ENCODE measurements around the gene NOS1AP.

The NOS1AP gene

DNA sequence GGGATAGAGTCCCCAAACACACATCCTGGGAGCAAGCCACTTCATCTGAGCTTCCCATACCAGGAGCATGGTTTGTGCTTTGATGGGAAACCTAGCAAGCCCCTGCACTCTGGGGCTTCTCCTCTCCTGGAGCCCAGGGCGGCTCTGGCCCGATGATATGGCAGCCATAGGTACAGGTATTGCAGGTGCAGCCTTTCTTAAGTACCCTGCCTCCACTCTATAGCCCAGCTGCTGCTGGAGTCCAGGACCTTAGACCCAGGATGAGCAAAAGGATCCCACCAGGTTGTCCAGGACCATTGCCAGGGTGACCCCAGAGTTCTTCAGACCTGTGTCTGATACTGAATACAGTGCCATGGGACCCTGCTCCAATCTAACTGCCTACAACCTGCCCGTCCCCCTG is 316.2 kb downstream of the NOS1AP start:
- no peak for DNase-seq (ENCODE audit: low read depth in 2 of 2)

DNA sequence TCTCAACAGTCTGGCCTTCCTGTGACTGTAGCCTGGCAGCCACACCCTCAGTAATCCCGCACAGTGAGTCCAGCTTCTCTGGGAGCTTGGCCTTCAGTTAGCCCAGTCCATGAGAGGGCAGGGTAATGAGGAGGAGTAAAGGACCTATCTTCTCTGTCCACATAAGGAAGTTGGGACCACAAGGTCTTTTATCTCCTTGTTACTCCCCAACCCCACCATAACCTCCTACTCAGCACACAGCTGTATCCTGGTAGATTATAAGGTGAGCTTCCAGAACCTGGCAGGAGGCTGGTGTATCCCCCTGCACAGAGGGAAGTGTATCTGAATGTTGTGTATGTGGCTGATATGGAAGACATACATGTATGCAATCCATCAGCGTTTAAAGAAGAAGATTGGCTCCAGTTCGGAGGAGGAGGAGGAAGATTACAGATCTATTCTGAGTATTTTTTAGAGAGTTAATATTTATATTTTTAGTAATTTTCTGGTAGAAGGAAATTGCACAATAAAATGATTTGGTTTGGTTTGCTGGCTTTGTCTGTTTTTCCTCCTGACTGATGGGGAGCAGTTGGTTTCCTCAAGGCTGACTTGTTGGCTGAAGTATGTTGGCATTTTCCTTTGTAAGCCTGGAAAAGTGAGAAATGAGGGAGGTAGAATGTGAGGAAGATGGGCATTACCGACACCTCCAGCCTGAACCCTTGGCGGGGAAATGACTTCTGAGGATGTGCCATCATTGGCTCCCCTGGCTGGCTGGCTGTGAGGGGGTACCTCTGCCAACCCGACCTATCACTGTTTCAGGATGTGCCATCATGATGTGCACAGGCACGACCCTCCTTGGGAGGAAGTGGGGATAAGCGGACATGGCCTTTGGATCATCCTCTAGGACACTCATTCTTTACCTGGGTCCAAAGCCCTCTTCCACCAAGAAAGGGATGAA is 317.1 kb downstream of the NOS1AP start:
- no peak for DNase-seq (ENCODE audit: low read depth in 2 of 2)

DNA sequence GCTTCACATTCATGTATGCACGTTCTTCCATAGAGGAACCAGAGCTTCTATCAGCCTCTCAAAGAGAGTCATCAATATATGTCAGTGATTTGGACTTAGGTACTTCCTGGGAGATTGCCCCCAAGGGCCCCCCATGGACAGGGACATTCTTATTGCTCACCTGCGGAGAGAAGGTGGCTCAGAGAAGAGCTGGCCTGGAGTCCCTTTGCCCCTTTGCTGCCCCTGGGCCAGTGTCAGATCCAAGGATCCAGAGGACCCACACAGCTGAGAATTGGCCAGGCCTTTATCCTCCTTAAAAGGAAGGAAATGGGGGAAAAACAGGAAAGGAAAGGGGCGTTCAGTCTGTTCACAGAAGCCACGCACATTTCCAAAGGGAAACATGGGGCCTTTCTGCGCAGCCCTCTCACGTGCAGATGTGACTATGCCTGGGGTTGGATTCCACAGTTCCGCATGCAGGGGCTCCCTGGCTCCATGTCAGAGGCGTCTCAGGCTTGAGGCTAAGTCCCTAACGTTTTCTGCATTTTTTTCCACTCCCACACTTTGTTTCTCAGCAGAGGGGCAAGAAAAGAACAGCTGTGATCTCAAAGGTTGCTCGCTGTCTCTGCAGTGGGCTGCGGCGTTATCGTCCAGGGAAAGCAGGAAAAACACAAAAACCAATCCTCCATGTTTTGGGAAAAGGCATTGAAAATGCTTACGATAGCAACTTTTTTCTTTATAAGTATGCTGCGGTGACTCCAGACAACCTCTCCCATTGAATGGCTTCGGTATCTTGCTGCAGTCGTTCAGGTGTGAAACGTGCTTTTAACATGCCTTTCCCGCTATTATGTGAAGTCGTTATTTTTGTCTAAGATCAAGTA is 318.0 kb downstream of the NOS1AP start:
- no peak for DNase-seq (ENCODE audit: low read depth in 2 of 2)

DNA sequence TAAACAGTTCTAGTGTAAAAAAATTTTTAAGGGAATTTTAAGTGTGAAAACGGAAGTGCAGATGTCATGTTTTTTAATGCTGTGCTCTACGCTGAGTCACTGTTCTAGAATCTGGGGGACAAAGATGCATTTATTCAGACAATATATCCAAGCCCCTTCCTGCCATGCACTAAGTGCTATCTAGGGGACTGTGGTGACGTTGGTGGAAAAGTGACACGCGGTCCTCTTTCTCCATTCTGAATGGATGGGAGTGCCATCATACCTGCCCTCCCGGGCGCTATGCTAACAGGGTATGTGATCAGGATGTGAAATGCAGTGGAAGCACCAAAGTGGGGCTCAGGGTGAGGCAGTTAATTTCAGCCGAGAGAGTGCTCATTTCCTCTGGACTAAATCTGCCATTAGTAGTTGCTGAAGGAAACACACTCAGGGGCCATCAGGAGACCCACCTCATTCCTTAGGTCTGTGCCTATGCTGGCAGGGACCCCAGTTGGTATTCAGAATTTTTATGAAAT is 318.6 kb downstream of the NOS1AP start:
- no peak for DNase-seq (ENCODE audit: low read depth in 2 of 2)

DNA sequence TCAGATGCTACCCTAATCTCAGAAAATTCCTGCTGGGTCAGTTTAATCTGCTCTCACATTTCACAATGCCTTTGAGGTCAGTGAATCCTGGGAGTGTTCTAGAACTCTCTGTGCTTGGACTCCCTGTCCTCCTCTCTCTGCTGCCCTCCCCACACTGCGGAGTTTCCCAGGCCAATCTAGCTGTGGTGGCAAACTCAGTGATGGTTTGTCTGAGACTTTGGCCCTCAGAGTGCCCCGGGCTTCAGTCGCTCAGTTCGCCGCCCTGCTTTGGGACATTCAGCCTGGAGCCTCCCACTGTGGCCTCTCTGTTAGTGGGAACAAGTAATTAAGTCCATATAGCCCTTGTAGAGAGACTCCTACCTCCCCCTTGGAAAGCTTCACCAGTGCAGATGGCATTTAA is 319.1 kb downstream of the NOS1AP start:
- no peak for DNase-seq (ENCODE audit: low read depth in 2 of 2)

DNA sequence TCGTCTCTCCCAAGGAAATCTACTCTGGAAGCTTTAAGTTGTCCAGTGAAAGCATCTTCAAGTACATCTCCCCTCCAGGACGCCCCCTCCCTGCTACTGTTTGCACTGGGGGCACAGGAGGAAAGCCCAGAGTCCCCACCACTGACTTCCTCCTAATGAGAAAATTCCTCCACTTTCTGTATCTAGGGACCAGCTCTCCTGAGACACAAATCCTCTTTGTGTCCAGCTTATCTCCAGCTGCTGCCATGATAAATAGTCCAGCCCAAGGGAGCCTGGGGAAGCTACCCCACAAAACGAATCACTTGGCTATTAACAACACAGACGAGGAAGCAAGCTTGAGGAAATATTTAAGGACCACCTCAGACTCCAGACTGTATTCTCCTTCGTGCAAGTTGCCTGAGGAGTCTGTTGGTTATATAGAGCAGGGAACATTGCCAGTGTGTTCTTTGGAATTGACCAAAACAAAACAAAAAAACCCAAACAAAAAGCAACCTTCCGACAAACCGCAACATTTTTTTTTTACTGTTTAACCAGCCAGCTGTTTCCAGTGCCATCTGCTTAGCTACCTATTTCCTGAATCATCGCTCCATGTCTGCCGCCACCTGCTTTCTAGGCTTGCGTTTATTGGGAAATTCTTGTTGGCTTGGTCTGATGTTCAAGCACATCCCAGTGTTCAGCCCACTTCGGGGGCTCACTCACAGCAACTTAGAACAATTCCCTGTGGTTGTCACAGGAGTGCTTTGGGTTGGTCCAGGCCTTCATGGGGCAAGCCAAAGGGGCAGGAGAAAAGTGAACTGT is 319.7 kb downstream of the NOS1AP start:
- no peak for DNase-seq (ENCODE audit: low read depth in 2 of 2)

DNA sequence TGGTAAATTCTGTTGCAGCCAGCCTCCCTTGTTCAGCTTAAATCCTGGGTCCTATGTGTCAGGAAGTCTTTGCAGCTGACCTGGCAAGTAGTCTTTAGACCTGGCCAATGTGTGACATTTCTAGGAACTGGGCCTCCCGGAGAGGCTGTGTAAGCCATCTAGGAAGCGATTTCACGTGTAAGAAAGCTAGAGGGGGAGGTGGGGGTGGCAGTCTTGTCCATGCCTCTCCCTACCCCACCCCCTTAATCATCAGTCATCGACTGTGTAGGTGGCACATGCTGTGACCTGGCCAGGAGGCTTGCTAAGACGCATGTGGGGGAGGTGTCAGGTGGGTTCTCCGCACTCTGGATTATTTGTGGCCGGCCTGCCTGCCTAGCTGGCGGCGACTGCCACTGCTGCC is 320.5 kb downstream of the NOS1AP start:
- no peak for DNase-seq (ENCODE audit: low read depth in 2 of 2)

DNA sequence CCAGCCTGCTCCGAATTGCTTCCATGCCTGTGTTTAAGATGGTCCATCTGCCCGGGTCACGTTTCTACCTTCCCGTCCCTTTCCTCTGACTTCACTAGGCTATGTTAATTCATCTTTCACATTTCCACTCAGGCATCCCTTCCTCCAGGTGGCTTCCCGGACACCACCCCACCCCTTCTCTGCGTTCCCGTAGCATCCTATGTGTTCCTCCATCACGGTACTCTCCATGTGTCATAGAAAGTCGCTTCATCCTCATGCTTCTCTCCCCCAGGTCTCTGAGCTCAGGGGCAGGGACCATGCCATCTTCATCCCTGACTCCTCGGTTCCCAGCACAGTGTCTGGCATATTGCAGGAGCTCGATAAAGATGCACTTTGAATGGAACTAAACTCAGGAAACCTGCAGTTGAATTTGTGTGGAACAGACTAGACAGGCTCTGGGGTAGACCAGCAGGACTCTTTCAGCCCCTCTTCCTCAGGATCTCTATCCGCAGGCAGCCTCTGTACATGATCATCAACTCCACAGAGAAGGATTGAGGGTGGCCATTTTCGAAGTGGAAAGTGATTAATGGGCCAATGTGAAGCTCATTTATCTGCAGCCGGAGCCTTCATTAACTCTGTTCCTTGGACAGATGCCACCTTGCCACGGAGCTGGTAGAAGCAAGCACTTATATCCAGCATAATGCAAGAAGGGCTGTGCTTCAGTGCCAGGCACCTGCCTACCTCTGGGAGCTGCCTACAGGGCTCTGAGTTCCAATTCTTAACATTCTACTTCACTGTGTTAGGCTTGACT is 321.1 kb downstream of the NOS1AP start:
- no peak for DNase-seq (ENCODE audit: low read depth in 2 of 2)

DNA sequence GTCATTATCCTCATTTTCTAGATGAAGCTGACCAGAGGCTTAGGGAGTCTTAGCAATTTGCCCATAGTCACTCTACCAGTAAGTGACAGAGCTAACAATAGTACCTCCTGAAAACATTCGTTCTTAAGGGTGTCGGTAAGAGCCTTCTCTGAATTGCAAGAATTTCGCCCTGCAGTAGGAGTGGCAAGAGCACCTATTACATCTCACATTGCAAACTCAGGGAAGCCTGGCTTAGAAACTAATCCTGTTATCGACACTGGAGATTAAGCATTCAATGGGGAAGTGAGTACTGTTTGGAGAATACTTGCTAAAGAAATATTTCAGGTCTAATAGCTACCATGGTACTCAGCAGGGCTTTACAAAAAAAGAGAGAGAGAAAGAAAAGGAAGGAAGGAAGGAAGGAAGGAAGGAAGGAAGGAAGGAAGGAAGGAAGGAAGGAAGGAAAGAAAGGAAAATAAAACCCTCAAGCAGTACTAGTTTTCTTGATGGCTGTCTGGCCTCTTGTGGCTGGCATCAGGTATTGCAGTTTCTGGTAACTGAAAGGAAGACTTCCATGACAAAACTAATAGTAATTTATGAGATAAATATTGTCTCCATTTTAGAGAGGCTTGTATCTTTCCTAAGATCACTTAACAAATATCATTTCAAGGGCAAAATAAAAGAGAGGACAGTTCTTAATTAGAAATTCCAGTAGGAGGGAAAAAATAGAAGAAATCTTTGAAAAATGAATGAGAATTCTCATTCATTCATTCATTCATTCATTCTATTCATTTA is 322.5 kb downstream of the NOS1AP start:
- DNase-seq (ENCODE audit: low read depth in 2 of 2): no peak

DNA sequence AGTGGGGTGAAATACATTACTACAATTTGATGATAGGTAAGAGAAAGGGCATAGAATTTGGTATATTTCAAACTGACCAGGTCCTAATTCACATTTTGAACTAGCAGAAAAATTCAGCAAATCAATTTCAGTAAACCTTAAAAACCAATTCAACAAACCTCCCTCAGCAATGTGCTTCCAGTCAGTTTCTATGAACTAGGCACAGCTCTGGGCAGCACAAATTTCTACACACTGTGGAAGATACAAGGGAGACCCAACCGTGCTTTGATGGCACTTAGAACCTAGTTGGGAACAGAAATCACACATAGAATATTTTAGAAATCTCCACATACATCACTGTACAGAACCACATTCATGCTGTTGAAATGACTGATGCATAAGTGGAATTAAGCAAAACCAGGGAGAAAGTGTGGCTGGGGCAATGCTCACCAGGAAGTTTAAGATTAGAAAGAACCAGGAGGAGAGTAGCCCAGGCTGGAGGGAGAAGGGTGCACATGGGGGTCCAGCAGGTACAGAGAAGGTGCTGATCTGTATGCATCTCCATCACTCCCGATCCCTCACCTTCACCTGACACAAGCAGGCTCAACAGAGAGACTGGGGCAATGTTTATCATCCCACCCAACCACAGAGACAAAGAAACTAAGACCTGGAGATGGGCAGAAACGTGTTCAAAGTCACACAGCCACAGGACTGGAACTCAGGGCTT is 326.9 kb downstream of the NOS1AP start:
- DNase-seq (ENCODE audit: low read depth in 2 of 2): no peak

DNA sequence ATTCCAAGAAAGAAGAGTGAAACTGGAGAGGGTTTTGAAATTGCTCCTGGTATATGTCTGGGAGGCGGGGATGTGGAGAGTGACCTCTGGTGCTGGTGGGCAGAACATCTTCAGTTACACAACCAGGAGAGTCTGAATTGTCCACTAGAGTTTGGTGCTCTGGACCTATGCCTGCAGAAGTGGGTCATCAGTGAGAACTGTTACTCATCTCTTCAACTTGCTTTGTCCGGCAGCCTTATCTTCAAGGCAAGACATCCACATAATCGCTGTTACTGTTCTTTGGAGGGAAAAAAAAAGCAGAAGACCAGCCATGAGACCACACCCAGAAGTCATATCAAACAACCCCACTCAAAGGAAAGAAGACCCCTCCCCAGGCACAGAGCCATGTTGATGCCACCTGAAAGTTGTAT is 327.6 kb downstream of the NOS1AP start:
- no peak for DNase-seq (ENCODE audit: low read depth in 2 of 2)

DNA sequence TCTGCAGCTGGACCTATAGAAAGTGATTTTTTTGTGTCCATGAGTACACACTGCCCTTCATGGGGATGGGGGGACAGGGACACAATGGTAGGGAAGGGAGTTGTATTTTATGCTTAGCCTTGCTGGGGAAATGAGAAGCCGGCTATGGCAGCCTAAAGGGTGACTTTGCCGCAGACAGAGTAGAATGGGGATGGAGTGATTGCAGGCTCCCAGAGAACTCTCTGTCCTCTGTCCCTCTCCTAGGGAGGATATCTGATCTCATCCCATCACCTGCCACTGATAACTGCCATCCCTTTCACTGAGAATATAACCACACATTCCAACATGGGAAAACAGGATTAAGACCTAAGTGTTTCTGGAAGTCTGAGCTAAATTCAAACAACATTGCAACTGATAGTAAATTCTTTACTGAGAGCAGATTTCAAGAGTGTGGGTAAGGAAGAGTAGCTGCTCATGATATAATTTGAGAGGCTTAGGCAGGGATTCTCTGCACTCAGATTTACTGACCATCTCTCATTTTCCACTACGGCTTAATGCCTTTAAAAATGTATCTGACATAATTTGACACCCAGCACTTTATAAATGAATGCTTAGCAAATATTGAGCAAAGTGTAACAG is 328.6 kb downstream of the NOS1AP start:
- no peak for DNase-seq (ENCODE audit: low read depth in 2 of 2)

DNA sequence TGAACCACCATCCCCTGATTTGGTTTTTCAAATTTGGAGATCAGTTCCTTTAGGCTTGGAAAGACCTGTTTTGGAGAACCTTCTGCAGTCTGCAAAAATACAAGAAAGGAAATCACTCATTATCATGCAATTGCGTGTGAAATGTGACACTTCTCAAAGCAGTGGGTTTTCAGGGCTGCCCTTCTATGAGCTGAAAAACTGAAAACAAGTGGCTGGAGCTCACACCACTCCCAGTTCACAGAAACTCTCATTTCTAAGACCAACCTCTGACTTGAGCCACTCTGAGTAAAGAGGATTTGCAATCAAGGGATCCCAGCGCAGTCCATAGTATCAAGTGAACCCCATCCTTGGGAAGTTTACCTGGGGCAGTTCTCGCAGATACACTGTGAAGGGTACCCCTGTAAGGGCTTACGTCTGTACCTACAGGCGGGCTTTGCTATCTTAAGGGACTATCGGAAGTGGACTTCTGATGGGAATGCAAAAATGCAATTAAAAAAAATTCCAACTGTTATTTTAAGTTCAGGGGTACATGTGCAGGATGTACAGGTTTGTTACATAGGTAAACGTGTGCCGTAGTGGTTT is 329.6 kb downstream of the NOS1AP start:
- no peak for DNase-seq (ENCODE audit: low read depth in 2 of 2)

DNA sequence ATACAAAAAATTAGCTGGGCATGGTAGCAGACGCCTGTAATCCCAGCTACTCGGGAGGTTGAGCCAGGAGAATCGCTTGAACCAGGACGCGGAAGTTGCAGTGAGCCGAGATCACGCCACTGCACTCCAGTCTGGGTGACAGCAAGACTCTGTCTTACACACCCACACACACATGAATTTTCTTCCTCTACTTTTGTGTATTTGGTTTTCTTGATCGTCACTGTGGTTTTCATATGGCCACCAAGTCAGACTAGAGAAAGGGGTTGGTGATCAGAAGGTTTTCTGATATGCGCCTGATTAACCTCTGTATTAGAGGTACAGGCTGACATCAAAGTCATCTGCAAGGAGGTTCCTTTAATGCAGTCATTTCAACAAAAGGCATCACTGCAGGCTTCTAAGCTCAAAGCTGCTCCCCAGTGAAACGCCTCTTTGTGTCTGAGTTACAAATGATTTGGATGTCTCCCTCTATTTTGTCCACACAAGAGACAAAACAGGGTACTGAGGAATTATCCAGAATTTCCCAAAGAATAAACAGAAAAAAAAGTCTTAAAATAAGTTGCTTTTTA is 331.4 kb downstream of the NOS1AP start:
- no peak for DNase-seq (ENCODE audit: low read depth in 2 of 2)

DNA sequence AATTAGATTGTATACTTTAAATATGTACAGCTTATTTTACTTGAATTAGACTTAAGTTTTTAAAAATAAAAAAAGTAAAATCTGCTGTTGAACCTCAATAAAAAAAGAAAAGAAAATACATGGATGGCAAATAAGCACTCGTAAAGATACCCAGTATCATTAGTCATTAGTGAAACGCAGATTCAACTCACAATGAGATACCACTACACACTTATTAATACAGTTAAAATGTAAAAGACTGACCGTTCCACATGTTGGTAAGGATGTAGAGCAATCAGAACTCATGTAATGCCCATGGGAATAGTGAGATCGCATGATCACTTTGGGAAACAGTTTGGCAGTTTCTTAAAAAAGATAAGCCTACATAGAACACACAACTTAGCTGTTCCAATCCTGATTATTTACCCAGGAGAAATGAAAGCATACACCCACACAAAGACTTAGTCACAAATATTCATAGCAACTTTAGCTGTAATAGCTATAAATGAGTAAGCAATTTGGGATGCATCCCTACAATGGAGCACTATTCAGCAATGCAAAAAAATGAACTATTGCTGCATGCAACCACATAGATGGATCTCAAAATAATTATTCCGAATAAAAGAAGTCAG is 335.2 kb downstream of the NOS1AP start:
- DNase-seq (ENCODE audit: low read depth in 2 of 2): no peak

DNA sequence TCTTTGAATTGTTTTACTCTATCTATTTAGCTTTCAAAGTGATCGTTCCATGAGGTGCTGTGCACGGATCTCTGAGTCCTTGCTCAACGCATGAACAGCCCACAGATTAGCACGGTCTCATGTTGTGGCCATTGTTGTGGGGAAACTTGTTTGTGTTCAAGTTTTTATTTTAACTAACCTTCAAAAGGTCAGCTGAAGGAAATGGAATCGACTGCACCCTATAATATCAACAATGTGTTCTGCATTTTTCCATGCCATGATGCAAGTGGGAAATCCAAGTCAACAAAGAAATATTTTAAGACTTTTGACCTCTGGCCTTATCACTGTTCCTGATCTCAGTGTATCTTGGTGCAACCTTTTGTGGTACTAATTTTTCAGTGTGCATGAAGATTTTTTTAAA is 336.3 kb downstream of the NOS1AP start:
- DNase-seq (ENCODE audit: low read depth in 2 of 2): no peak

DNA sequence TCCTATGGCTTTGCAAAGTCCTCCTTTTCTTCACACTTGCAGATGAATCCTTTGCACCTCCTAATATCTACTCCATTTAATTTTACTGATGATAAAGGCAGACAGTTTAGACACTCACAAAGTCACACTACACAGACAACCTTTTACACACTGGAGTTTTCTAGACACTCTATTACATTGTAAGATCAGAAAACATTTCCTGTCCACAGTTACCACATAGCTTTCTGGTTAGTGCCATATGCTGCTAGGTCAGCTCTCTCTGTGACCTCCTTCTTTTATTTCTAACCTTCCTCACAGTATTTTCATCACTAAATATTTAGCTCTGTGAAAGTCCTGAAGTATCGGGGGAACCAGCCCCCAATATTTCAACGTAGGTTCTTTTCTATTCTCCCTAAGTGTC is 337.3 kb downstream of the NOS1AP start:
- DNase-seq (ENCODE audit: low read depth in 2 of 2): no peak

DNA sequence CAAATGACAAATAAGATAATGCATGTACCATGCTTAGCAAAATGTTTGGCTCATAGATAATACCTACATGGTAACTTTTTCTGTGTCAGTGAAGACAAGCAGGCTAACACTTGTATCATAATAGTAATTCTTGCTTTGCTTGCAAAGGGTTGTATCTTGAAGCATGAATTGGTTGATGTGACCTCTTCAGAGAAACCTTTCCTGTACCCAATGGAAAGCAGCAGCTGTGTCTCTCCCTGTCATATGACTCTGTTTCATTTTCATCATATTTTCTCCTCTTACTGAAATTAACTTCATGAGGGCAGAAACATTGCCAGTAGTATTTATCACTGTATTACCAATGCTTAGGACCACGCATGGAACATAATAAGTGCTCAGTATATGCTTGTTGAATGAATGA is 338.0 kb downstream of the NOS1AP start:
- no peak for DNase-seq (ENCODE audit: low read depth in 2 of 2)
